Measurements from ENCODE around the gene ERO1A.

GRCh38 chr14:52724360-52724644 is 28.9 kb upstream of the ERO1A start:
- TF ChIP-seq RNF2 (IDR thresholded peaks at IDR 0.05) (no peak), MYC (IDR thresholded peaks at IDR 0.05; ENCODE audit: low read depth, low read length) (no peak), MYC (CRISPR knock-in tag; IDR thresholded peaks at IDR 0.05; ENCODE audit: borderline replicate concordance, low read depth) (no peak)

Measured in K562 (cell line).